ENCODE measurements around the gene OR5M3. TPM values are rescaled to one million over a fixed set of nuclear protein-coding genes. Genes with fewer than 3 reads are reported as not detected.

OR5M3 gene
- total RNA-seq, 1 donor from 2014 or later: not detected

- H3K9me3 ChIP-seq (ENCODE audit: low read depth): no peaks in the 10 kb centered on the region
- no peaks in the 10 kb centered on the region for H3F3A ChIP-seq (ENCODE audit: low read depth)
- H4K20me1 ChIP-seq (ENCODE audit: low read depth): no peaks in the 10 kb centered on the region
- no peak for DNase-seq (ENCODE audit: low spot score)
- Mint-ChIP-seq H3K36me3 (no peaks in the 10 kb centered on the region), H3K27ac (no peak overlapping the region), H3K27me3 (ENCODE audit: insufficient read depth, low read depth) (no peaks in the 10 kb centered on the region), H3K9me3 (no peaks in the 10 kb centered on the region), H3K4me3 (no peak overlapping the region), H3K4me1 (no peaks in the 10 kb centered on the region)
- H3K27me3 ChIP-seq: no peaks in the 10 kb centered on the region
- no peak overlapping the region for H3K27ac ChIP-seq
- no peak overlapping the region for H3K4me3 ChIP-seq
- H2AFZ ChIP-seq (replicated peaks): no peak overlapping the region
- H3K79me2 ChIP-seq (ENCODE audit: low read depth): no peaks in the 10 kb centered on the region
- no peaks in the 10 kb centered on the region for H3K36me3 ChIP-seq
- H3K9ac ChIP-seq: no peak overlapping the region
- H3K4me2 ChIP-seq: no peak overlapping the region
- H3K4me1 ChIP-seq: no peaks in the 10 kb centered on the region
- no peak for TF ChIP-seq CTCF (IDR thresholded peaks at IDR 0.05)
- no peak for TF ChIP-seq EZH2 (IDR thresholded peaks at IDR 0.05)
- TF ChIP-seq EZH2phosphoT487 (IDR thresholded peaks at IDR 0.05): no peak
These were observed 19.6 kb downstream of the OR5M3 start for GRCh38 chr11:56453521-56453920.

Other genes starting within 250 kb of the OR5M3 start
- gene OR5T2, start 239.1 kb downstream of the OR5M3 start, total RNA-seq (ENCODE audit: low replicate concordance): not detected in 2 replicates
- not detected in 2 replicates for gene OR5T3, start 221.1 kb downstream of the OR5M3 start, total RNA-seq (ENCODE audit: low replicate concordance)
- not detected in 2 replicates for gene OR5T1, start 199.2 kb downstream of the OR5M3 start, total RNA-seq (ENCODE audit: low replicate concordance)
- not detected in 2 replicates for gene OR8H1, start 181.1 kb downstream of the OR5M3 start, total RNA-seq (ENCODE audit: low replicate concordance)
- not detected in 2 replicates for gene OR8K3, start 158.2 kb downstream of the OR5M3 start, total RNA-seq (ENCODE audit: low replicate concordance)
- gene OR8K1, start 127.3 kb downstream of the OR5M3 start, total RNA-seq (ENCODE audit: low replicate concordance): not detected in 2 replicates
- gene OR8J1, start 119.1 kb downstream of the OR5M3 start, total RNA-seq (ENCODE audit: low replicate concordance): not detected in 2 replicates
- gene OR8U1, start 97.7 kb downstream of the OR5M3 start, total RNA-seq (ENCODE audit: low replicate concordance): not detected in 2 replicates
- not detected in 2 replicates for gene OR5AL1, start 60.7 kb downstream of the OR5M3 start, total RNA-seq (ENCODE audit: low replicate concordance)
- not detected in 2 replicates for gene OR5M8, start 18.0 kb upstream of the OR5M3 start, total RNA-seq (ENCODE audit: low replicate concordance)
- not detected in 2 replicates for gene OR5M11, start 69.9 kb upstream of the OR5M3 start, total RNA-seq (ENCODE audit: low replicate concordance)
- not detected in 2 replicates for gene OR5M10, start 104.4 kb upstream of the OR5M3 start, total RNA-seq (ENCODE audit: low replicate concordance)
- gene OR5M1, start 141.5 kb upstream of the OR5M3 start, total RNA-seq (ENCODE audit: low replicate concordance): not detected in 2 replicates
- gene OR5AP2, start 169.1 kb upstream of the OR5M3 start, total RNA-seq (ENCODE audit: low replicate concordance): not detected in 2 replicates
- gene OR5AR1, start 190.3 kb upstream of the OR5M3 start, total RNA-seq (ENCODE audit: low replicate concordance): not detected in 2 replicates
- gene OR9G1, start 225.7 kb upstream of the OR5M3 start, total RNA-seq (ENCODE audit: low replicate concordance): not detected in 2 replicates